Thyroid gland (tissue), 4 donors: ENCODE results near the gene CYP3A4. TPM values are rescaled to one million over a fixed set of nuclear protein-coding genes. Genes with fewer than 3 reads are reported as not detected.
"Not testable (repeated sequence)": the region's sequence is repeated elsewhere in the genome, so short reads cannot be mapped to it uniquely, and the experiment has no call there.

ENCODE experiments used
- DNase-seq, 2 donors: peaks; one replicate each; pipeline ENCODE4 v3.0.0-alpha.2; 2019
- H3K27ac ChIP-seq, 3 donors: fragments of 200-600 bp; sonication (generic); 1 replicate in 2 of 3; 2 replicates in 1 of 3; pipeline ENCODE4 v1.5.1; 2016 to 2019; ENCODE audit warnings: mild to moderate bottlenecking in 1 of 3, moderate library complexity in 1 of 3
- H3K27me3 ChIP-seq: fragments of 200-600 bp; sonication (generic); one replicate; pipeline ENCODE4 v1.5.1; 2019
- H3K36me3 ChIP-seq, 2 donors: fragments of 200-600 bp; sonication (generic); one replicate each; pipeline ENCODE4 v1.5.1; 2016 to 2019
- H3K4me1 ChIP-seq, 2 donors: fragments of 200-600 bp; sonication (generic); one replicate each; pipeline ENCODE4 v1.5.1; 2017 to 2019
- H3K4me3 ChIP-seq, 3 donors: fragments of 200-600 bp; sonication (generic); replicated peaks in 1 of 3; 1 replicate in 2 of 3; 2 replicates in 1 of 3; pipeline ENCODE4 v1.5.1; 2016; ENCODE audit warnings: mild to moderate bottlenecking in 1 of 3
- H3K9me3 ChIP-seq: fragments of 200-600 bp; sonication (generic); one replicate; pipeline ENCODE4 v1.5.1; 2017
- CTCF ChIP-seq, 6 experiments: fragments of 200-600 bp in 3 of 6; fragments of 450-650 bp in 3 of 6; sonication (generic) in 3 of 6; IDR thresholded peaks; one replicate each; pipeline ENCODE4 v1.5.1; 2016 to 2019; ENCODE audit warnings: antibody characterized with exemption in 6 of 6, mild to moderate bottlenecking in 2 of 6, inconsistent platforms in 1 of 6, moderate library complexity in 1 of 6
- POLR2A ChIP-seq, 2 donors: fragments of 450-650 bp; IDR thresholded peaks; one replicate each; pipeline ENCODE4 v1.6.1; 2017; ENCODE audit warnings: antibody characterized with exemption in 2 of 2, mild to moderate bottlenecking in 2 of 2, moderate library complexity in 1 of 2
- WGBS, 2 donors: methylation state at CpG; one replicate each; pipeline ENCODE4 v1.1.5; 2017; 5-methylcytosine and 5-hydroxymethylcytosine counted together
- intact Hi-C: fragments of 100-400 bp; cut with DNase I; formaldehyde crosslinking; loops from one replicate; pipeline ENCODE4 v1.15.1; 2023
- total RNA-seq, 4 donors: library from RNA; depleted of rRNA; stranded (reverse); fragments of >200 nt; gene quantifications; one replicate each; pipeline ENCODE4 v1.2.3, GENCODE V29; 2016

Gene CYP3A4
- total RNA-seq, 4 donors from 2014 or later, result not detected

- no peak overlapping the region for H3K4me3 ChIP-seq
- no peaks in the 10 kb centered on the region for H3K4me1 ChIP-seq
Measured at GRCh38 chr7:99822731-99823718, 39.0 kb upstream of the CYP3A4 start.

DNA sequence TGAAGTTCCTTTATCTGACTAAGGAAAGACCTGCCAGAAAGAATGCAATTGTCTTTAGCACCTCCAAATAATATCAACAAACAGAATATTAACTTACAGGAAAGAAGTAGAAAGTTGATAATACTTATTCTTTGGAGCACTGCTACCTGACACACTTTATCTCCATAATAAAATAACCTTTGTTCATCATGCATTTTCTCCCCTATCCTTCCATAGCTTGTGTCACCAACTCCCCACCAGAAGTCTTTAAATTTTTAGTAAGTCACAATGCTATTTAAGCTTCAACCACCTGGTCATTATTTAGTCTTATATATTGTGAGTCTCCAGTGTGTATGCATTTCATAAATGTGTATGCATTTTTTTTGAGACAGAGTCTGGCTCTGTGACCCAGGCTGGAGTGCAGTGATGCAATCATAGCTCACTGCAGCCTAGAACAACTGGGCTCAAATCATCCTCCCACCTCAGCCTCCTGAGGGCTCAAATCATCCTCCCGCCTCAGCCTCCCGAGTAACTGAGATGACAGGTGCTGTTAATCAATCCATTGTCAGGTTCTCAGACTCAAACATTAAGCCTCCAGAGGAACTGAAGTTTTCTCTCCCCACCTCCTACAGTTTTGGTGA, 36.5 kb upstream of the CYP3A4 start:
- no peak overlapping the region for H3K4me3 ChIP-seq
- no peaks in the 10 kb centered on the region for H3K9me3 ChIP-seq
- DNase-seq, result no peak
- TF ChIP-seq CTCF (IDR thresholded peaks at IDR 0.05) (no peak), POLR2A (IDR thresholded peaks at IDR 0.05) (no peak)
- intact Hi-C loops, result no loop called here
- no peaks in the 10 kb centered on the region for H3K36me3 ChIP-seq
- H3K27me3 ChIP-seq, result no peaks in the 10 kb centered on the region
- no peak overlapping the region for H3K27ac ChIP-seq
- 84 to 86% methylated on average over 2 of the region's 2 CpGs for WGBS, 2 donors
- no peaks in the 10 kb centered on the region for H3K4me1 ChIP-seq

More at GRCh38 chr7:99822731-99823718, 39.0 kb upstream of the CYP3A4 start:
- WGBS, 2 donors, result 63 to 89% methylated on average over 3 of the region's 4 CpGs
- no peaks in the 10 kb centered on the region for H3K27me3 ChIP-seq
- no peaks in the 10 kb centered on the region for H3K36me3 ChIP-seq
- no peaks in the 10 kb centered on the region for H3K9me3 ChIP-seq
- intact Hi-C loops, result no loop called here
- TF ChIP-seq POLR2A (IDR thresholded peaks at IDR 0.05), result no peak
- H3K27ac ChIP-seq, result no peak overlapping the region
- DNase-seq, result no peak

GRCh38 chr7:99808766-99809165, 24.8 kb upstream of the CYP3A4 start:
- Histone ChIP-seq H3K36me3 (no peaks in the 10 kb centered on the region), H3K27ac (no peak overlapping the region), H3K27me3 (no peaks in the 10 kb centered on the region), H3K4me1 (no peaks in the 10 kb centered on the region), H3K9me3 (no peaks in the 10 kb centered on the region), H3K4me3 (no peak overlapping the region)
- intact Hi-C loops, result no loop called here
- TF ChIP-seq CTCF (IDR thresholded peaks at IDR 0.05), result no peak
- TF ChIP-seq POLR2A (IDR thresholded peaks at IDR 0.05), result no peak
- DNase-seq, result no peak
- WGBS, 2 donors, result 90 to 92% methylated on average over 5 of the region's 5 CpGs

GRCh38 chr7:99806839-99807478, 23.0 kb upstream of the CYP3A4 start:
- intact Hi-C loops, result no loop called here
- Histone ChIP-seq H3K4me1 (no peaks in the 10 kb centered on the region), H3K27me3 (no peaks in the 10 kb centered on the region), H3K36me3 (no peaks in the 10 kb centered on the region), H3K9me3 (no peaks in the 10 kb centered on the region), H3K4me3 (no peak overlapping the region), H3K27ac (no peak overlapping the region)
- TF ChIP-seq CTCF (IDR thresholded peaks at IDR 0.05) (no peak), POLR2A (IDR thresholded peaks at IDR 0.05) (no peak)
- 83 to 84% methylated on average over 3 of the region's 3 CpGs for WGBS, 2 donors
- no peak for DNase-seq

- Histone ChIP-seq H3K9me3 (no peaks in the 10 kb centered on the region), H3K36me3 (no peaks in the 10 kb centered on the region), H3K27me3 (no peaks in the 10 kb centered on the region), H3K27ac (no peak overlapping the region), H3K4me1 (no peaks in the 10 kb centered on the region), H3K4me3 (no peak overlapping the region)
- no peak for TF ChIP-seq CTCF (IDR thresholded peaks at IDR 0.05)
- no peak for TF ChIP-seq POLR2A (IDR thresholded peaks at IDR 0.05)
- no peak for DNase-seq
- intact Hi-C loops, result no loop called here
- 82 to 86% methylated on average over 2 of the region's 2 CpGs for WGBS, 2 donors
Measured at GRCh38 chr7:99805641-99806040, 21.7 kb upstream of the CYP3A4 start.

DNA sequence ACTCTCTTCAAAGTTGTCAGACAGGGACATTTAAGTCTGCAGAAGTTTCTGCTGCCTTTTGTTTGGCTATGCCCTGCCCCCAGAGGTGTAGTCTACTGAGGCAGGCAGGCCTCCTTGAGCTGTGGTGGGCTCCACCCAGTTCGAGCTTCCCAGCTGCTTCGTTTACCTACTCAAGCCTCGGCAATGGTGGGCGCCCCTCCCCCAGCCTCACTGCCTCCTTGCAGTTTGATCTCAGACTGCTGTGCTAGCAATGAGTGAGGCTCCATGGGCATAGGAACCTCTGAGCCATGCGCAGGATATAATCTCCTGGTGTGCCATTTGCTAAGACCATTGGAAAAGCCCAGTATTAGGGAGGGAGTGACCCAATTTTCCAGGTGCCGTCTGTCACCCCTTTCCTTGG, 19.1 kb upstream of the CYP3A4 start:
- H3K9me3 ChIP-seq, H3K4me3 ChIP-seq, H3K36me3 ChIP-seq, DNase-seq, H3K27me3 ChIP-seq, H3K27ac ChIP-seq, H3K4me1 ChIP-seq, intact Hi-C loops: not testable (repeated sequence)
- WGBS, 2 donors, result 88% methylated on average over 6 of the region's 6 CpGs

DNA sequence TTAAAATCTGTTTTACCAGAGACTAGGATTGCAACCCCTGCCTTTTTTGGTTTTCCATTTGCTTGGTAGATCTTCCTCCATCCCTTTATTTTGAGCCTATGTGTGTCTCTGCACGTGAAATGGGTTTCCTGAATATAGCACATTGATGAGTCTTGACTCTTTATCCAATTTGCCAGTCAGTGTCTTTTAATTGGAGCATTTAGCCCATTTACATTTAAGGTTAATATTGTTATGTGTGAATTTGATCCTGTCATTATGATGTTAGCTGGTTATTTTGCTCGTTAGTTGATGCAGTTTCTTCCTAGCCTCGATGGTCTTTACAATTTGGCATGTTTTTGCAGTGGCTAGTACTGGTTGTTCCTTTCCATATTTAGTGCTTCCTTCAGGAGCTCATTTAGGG, 17.4 kb upstream of the CYP3A4 start:
- H3K27ac ChIP-seq, H3K36me3 ChIP-seq, intact Hi-C loops, H3K9me3 ChIP-seq, H3K4me3 ChIP-seq, DNase-seq, H3K4me1 ChIP-seq, H3K27me3 ChIP-seq: not testable (repeated sequence)
- 68 to 76% methylated on average over 2 to 3 of the region's 3 CpGs for WGBS, 2 donors
